ENCODE measurements around the gene RNASEH2A.

DNA sequence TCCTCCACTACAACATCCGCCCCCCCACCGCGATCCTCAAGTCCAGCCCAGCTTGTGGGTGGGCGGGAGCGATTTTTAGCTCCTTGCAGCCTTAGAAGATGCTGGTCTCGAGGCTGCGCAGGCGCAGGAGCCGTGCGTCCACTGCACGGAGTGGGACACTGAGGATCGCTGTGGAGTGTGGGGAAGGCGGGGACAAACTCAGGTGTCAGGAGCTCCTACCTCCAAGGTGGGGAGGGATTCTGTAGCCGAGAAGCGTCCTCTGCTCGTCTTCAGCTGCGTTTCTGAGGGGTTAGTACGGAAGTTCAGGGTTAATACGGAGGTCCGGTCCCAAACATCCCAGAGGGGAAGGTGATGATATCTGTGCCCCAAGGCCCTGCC, 28.2 kb downstream of the RNASEH2A start, which contains the start of gene RTBDN:
- TF ChIP-seq POLR2A (IDR thresholded peaks at IDR 0.05; ENCODE audit: low read depth, low read length) (no peak), TAF1 (IDR thresholded peaks at IDR 0.05; ENCODE audit: borderline replicate concordance, low read depth, low read length) (no peak)

Data from GM12892 (cell line).